ENCODE measurements around the gene OPCML.

OPCML gene

GRCh38 chr11:132821499-132821898, 710.8 kb downstream of the OPCML start:
- DNase-seq: no peak

GRCh38 chr11:132821014-132821413, 711.3 kb downstream of the OPCML start:
- no peak for DNase-seq

DNA sequence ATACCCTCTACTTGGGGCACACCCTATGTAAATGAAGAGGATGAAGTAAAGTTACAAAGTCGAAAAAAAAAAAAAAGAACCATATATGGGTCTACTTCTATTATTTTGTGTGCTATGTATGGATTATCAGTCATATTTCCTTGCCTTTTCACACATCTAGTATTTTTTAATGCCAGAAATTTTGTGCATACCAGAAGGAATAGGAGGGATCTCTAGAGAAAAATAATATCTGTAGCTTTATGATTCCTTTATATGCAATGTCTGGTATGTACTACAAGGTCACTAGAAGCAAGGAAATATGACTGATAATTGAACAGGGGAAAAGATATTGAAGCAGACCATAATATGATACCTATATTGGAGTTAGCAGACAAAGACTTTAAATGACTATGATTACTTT, 713.4 kb downstream of the OPCML start:
- no peak for DNase-seq

GRCh38 chr11:132817387-132817786, 714.9 kb downstream of the OPCML start:
- DNase-seq: no peak

DNA sequence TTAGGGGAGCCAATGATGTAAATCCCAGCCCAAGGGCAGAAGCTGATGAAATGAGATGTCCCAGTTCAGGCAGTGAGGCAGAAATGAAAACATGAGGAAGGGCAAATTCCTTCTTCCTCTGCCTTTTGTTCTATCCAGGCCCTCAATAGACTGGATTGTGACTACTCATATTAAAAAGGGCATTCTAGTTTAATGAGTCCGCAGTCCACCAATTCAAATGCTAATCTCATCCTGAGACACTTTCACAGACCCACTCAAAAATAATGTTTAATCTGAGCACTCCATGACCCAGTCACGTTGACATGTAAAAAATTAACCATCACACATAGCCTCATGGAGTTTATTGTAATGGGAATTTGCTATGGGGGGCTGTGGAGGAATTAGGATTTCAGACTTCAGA, 717.9 kb downstream of the OPCML start:
- no peak for DNase-seq

DNA sequence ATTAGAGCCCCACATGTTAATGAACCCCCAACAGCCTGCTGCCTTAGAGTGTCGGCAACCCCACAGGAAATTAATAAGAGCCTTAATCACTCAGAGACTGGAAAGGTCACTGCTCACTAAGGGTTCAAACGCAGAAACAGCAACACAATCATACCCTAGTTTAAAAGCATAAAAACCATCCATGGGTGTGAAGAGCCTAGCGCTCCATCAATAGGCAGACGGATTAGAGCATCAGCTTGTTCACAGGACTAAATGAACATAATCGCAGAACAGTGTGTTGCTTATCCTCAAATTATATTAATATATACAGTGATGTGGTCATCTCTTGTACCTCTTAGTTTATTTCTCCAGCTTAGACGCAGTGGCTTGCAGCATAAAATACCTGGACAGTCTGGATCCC, 720.7 kb downstream of the OPCML start:
- no peak for DNase-seq

DNA sequence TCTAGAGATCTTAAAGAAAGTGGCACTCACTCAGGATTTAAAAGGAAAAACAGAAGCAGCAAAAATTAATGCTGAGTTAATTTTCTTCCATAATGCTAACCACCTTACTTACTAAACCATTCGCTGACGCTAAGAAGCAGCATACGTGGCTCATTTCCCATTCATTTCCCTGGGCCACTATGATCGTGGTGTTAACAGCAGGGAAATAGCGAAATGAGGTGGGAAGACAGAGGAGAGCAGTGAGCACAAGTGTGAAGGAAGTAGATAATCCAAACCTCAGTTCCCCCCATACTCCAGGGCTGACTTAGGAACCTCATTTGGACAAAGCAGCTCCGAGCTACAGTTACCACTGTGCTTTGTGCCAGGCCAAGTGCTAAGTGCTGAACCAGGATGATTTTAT, 723.2 kb downstream of the OPCML start:
- DNase-seq: no peak

DNA sequence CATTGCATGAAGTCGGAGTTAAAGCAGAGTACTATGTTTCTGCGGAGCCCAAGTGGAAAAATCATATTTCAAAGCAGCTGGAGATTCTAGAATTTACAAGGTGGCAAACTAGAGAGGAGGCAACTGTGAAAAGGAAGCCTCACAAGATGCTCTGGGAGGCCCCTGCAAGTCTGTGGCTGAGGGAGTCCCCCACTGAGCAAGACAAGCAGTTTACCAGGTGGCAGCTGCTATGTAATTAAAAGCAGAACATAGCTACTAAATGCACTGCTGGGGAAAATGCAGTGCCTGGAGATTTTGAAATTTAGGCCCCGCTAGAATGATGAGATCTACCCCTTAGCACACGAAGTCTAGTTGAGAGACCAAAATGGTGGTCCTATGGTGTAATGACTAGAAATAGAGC, 728.0 kb downstream of the OPCML start:
- DNase-seq: no peak

DNA sequence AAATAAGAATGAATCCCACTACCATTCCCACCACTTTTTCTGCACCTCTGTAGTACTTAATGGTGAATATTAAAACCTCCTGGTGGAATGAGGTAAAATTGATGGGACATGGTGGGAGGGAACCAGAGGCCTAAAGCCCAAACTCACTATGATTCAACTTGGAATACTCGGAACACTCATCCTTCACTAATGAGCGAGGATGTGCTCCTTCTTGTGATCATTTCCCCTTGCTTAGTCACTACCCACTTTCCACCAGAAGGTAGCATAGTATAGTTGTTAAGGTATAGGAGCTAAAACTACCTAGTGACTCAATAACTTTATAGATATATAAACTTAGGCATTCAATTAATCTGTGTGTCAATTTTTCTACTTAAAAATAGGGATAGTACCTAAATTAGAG, 728.9 kb downstream of the OPCML start:
- DNase-seq: no peak

- DNase-seq: no peak
Measured at GRCh38 chr11:132802947-132803346, 729.4 kb downstream of the OPCML start.

DNA sequence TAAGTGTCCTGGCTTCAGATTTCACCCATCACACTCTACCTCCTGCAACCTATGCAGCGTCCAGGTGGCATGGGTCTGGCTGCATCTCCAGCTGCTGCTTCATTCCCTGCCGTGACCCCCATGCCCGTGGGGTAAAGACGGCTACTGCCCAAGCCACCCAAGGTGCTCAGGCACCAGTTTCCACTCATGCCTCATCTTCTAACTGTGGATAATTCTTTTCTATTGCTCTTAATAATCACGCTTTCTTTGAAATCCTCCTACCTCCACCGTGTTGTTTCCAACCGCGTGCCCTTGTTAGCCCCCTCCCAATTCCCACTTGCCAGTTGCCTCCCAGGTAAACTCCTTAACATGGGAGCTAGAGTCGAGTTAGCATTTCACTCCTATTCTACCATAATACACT, 738.5 kb downstream of the OPCML start:
- DNase-seq: no peak

- DNase-seq: no peak
Measured at GRCh38 chr11:132792341-132793140, 739.8 kb downstream of the OPCML start.

GRCh38 chr11:132790971-132791370, 741.3 kb downstream of the OPCML start:
- DNase-seq: no peak

DNA sequence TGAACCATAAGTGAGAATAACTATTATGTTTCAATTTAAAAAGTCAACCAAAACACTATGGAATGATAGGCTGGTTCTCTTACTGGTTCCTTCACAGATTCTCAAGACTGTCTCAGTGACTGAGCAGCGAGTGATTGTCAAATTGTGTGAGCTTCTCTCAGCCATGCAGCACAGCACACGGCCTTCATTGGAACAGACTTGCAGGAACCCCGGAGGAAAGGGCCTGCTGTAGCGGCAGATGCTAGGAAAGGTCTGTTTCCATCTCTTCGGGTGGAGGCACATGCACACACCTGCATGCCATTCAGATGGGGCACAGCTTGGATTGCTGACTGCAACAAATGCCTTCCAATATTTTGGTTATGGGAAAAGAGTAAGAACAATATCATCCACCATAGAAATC, 741.8 kb downstream of the OPCML start:
- no peak for DNase-seq

DNA sequence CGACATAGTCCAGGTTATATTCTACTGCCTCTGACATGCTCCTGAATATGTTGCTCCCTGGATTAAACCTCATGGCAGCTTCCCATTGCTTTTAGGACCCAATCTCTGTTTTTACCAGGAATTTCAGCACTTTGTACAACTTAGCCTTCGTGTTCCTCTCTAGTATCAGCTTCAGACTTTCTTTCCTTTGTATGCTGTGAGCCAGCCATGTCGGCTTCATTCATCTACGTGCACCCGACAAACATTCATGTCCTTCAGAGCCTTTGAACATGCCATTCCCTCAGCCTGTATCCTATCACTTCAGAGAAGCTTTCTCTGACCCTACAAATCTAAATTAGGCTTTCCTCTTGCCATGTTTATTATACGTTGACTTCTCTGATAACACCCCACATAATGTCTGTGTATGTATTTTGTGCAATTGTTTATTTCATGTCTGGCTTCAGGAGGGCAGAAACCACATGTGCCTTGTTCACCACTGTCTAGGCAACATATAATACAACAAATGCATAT, 743.4 kb downstream of the OPCML start:
- DNase-seq: no peak

GRCh38 chr11:132785878-132786277, 746.4 kb downstream of the OPCML start:
- no peak for DNase-seq

- DNase-seq: no peak
Measured at GRCh38 chr11:132784441-132784840, 747.9 kb downstream of the OPCML start.

DNA sequence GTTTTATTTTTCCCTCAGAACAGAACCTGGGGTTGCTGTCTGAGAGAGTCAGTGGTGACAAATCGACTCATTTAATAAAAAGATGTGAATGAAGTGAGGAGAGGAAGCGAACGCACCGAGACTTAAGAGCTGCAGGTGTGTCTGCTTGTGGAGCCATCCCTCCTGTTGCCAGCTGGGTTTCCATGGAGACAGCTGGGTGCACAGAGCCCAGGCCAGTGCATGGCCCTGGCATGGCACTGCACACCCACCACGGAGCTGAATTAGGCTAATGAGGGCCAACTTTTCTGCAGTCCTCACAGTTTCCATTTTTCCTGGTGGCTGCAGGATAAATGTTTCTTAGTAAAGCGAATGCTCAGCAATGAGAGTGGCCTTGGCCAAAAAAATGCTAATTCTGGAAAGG, 750.2 kb downstream of the OPCML start:
- DNase-seq: no peak

- no peak for DNase-seq
Measured at GRCh38 chr11:132780046-132780445, 752.3 kb downstream of the OPCML start.

DNA sequence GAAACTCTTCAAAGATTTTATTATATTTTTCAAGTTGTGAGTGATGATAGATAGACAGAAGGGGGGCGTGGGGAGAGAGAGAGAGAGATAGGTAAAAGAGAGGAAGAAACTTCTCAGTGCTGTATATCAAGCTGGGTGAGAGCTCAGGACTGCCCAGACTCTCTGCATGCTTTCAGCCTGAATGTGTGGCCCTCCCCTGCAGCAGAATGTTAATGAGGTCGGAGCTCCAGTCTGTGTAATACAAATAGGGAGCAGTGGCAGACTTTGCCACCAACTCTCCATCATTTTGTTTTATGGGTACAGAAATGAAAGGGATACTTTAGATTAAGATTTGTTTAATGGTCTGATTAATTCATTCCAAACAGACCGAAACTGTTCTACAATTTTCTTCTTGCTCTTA, 752.8 kb downstream of the OPCML start:
- DNase-seq: no peak

- no peak for DNase-seq
Measured at GRCh38 chr11:132777067-132777975, 755.0 kb downstream of the OPCML start.

- DNase-seq: no peak
Measured at GRCh38 chr11:132773751-132774150, 758.5 kb downstream of the OPCML start.

DNA sequence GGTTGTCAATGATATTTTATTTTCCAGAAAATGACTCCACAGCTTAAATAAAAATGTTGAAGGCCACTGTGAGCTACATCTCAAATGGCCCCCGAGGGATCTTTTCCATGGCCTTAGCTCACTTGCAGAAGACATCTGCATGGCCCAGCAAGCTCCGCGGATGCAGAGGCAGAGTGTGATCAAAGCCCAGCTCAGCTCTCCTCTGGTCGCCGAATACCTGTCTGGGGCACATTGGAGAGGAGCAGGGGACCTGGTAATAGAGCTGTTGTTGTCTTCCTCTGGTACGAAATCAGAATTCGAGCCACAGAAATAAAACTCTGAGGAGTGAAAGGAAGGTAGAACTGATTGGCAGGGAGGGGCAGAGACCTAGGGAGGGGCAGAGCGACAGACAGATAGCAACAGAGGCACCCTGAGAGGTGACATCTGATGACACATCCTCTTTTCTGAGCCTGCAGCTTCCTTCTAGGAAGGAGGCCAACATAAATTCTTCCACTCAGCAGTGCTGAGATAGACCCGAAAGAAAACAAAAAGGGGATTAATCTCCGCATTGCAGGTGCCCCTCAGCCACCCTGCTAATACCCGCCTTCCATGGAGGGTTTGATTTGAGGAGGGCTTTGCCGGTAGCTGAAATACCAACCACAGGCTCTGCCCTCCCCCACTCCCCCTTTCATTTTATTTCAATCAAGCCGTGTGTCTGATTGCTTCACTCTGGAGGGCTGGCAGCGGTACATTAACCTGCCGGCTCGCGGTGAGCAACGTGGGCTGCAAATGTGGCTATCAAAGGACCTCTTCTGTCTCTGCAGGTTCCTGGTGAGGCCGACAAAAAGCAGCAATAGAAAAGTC, 759.4 kb downstream of the OPCML start:
- DNase-seq: no peak

Measured in GDM1 (cell line).